Neural progenitor cell (in vitro differentiated cells): ENCODE measurements around the gene GCK. TPM values are rescaled to one million over a fixed set of nuclear protein-coding genes. Genes with fewer than 3 reads are reported as not detected.

Source experiments
- DNase-seq: peaks from one replicate; pipeline ENCODE4 v3.0.0-alpha.2; 2016; ENCODE audit warnings: low spot score
- H2AFZ ChIP-seq: fragments of 200-600 bp; sonication (generic); replicated peaks from 2 replicates; pipeline ENCODE4 v1.6.1; 2016; ENCODE audit warnings: antibody characterized with exemption
- H3F3A ChIP-seq: fragments of 200-600 bp; sonication (generic); 2 replicates; pipeline ENCODE4 v1.6.1; 2016; ENCODE audit warnings: antibody characterized with exemption, low read depth
- H3K27ac ChIP-seq: fragments of 200-600 bp; sonication (generic); 2 replicates; pipeline ENCODE4 v1.5.1; 2016; ENCODE audit warnings: mild to moderate bottlenecking
- H3K27me3 ChIP-seq: fragments of 200-600 bp; sonication (generic); 2 replicates; pipeline ENCODE4 v1.6.1; 2016; ENCODE audit warnings: mild to moderate bottlenecking, moderate library complexity
- H3K36me3 ChIP-seq: fragments of 200-600 bp; sonication (generic); 2 replicates; pipeline ENCODE4 v1.5.1; 2016
- H3K4me1 ChIP-seq: fragments of 200-600 bp; sonication (generic); 2 replicates; pipeline ENCODE4 v1.6.1; 2016; ENCODE audit warnings: mixed run types
- H3K4me2 ChIP-seq: fragments of 200-600 bp; sonication (generic); 2 replicates; pipeline ENCODE4 v1.6.1; 2016
- H3K4me3 ChIP-seq: fragments of 200-600 bp; sonication (generic); 2 replicates; pipeline ENCODE4 v1.5.1; 2016
- H3K79me2 ChIP-seq: fragments of 200-600 bp; sonication (generic); 2 replicates; pipeline ENCODE4 v1.6.1; 2016; ENCODE audit warnings: low read depth
- H3K9ac ChIP-seq: fragments of 200-600 bp; sonication (generic); 2 replicates; pipeline ENCODE4 v1.6.1; 2016
- H3K9me3 ChIP-seq: fragments of 200-600 bp; sonication (generic); 2 replicates; pipeline ENCODE4 v1.5.1; 2016; ENCODE audit warnings: low read depth
- H4K20me1 ChIP-seq: fragments of 200-600 bp; sonication (generic); 2 replicates; pipeline ENCODE4 v1.6.1; 2016; ENCODE audit warnings: low read depth
- H3K27ac Mint-ChIP-seq: 3 replicates; pipeline ENCODE4 v1.8.0; 2021; ENCODE audit warnings: mixed read lengths
- H3K27me3 Mint-ChIP-seq: 2 replicates; pipeline ENCODE4 v1.8.0; 2022; ENCODE audit warnings: low read depth, mild to moderate bottlenecking, inconsistent platforms, moderate library complexity, mixed read lengths; ENCODE audit not compliant: insufficient read depth
- H3K36me3 Mint-ChIP-seq: 3 replicates; pipeline ENCODE4 v1.8.0; 2021; ENCODE audit warnings: mixed read lengths
- H3K4me1 Mint-ChIP-seq: 3 replicates; pipeline ENCODE4 v1.8.0; 2021; ENCODE audit warnings: mixed read lengths
- H3K4me3 Mint-ChIP-seq: 3 replicates; pipeline ENCODE4 v1.8.0; 2021; ENCODE audit warnings: mild to moderate bottlenecking, moderate library complexity, mixed read lengths
- H3K9me3 Mint-ChIP-seq: 3 replicates; pipeline ENCODE4 v1.8.0; 2020; ENCODE audit warnings: mixed read lengths
- EZH2 ChIP-seq: fragments of 200-600 bp; sonication (generic); IDR thresholded peaks from 2 replicates; pipeline ENCODE4 v1.6.1; 2017; ENCODE audit warnings: antibody characterized with exemption, mild to moderate bottlenecking, moderate library complexity
- EZH2phosphoT487 ChIP-seq: fragments of 200-600 bp; sonication (generic); IDR thresholded peaks from 2 replicates; pipeline ENCODE4 v1.6.1; 2017; ENCODE audit warnings: antibody characterized with exemption
- total RNA-seq: library from RNA; depleted of rRNA; stranded (reverse); fragments of >200 nt; gene quantifications from 2 replicates; pipeline ENCODE4 v1.2.3, GENCODE V29; 2015; ENCODE audit warnings: low replicate concordance
- TF ChIP-seq, protein P1 (sequence below): fragments of 200-600 bp; sonication (generic); IDR thresholded peaks from 2 replicates; pipeline ENCODE4 v1.5.1; 2017; ENCODE audit warnings: antibody characterized with exemption, mild to moderate bottlenecking

Gene GCK
- total RNA-seq, 1 donor from 2014 or later, result not detected

- Mint-ChIP-seq H3K9me3 (no peaks in the 10 kb centered on the region), H3K4me3 (peak overlapping the region; percentile 41), H3K4me1 (peaks cover 23% of the 10 kb centered on the region), H3K27ac (peak overlapping the region; percentile 57), H3K36me3 (no peaks in the 10 kb centered on the region), H3K27me3 (peaks cover 8% of the 10 kb centered on the region)
- no peak overlapping the region for H2AFZ ChIP-seq
- peaks cover 30% of the 10 kb centered on the region for H3K27me3 ChIP-seq
- H4K20me1 ChIP-seq, result no peaks in the 10 kb centered on the region
- no peaks in the 10 kb centered on the region for H3K4me1 ChIP-seq
- no peak overlapping the region for H3K27ac ChIP-seq
- TF ChIP-seq, protein P1, sequence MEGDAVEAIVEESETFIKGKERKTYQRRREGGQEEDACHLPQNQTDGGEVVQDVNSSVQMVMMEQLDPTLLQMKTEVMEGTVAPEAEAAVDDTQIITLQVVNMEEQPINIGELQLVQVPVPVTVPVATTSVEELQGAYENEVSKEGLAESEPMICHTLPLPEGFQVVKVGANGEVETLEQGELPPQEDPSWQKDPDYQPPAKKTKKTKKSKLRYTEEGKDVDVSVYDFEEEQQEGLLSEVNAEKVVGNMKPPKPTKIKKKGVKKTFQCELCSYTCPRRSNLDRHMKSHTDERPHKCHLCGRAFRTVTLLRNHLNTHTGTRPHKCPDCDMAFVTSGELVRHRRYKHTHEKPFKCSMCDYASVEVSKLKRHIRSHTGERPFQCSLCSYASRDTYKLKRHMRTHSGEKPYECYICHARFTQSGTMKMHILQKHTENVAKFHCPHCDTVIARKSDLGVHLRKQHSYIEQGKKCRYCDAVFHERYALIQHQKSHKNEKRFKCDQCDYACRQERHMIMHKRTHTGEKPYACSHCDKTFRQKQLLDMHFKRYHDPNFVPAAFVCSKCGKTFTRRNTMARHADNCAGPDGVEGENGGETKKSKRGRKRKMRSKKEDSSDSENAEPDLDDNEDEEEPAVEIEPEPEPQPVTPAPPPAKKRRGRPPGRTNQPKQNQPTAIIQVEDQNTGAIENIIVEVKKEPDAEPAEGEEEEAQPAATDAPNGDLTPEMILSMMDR, result no peak
- TF ChIP-seq EZH2, result no peak
- no peak for TF ChIP-seq EZH2phosphoT487
- H3K9ac ChIP-seq, result no peak overlapping the region
- H3F3A ChIP-seq, result peaks cover 3% of the 10 kb centered on the region
- no peaks in the 10 kb centered on the region for H3K79me2 ChIP-seq
- H3K36me3 ChIP-seq, result no peaks in the 10 kb centered on the region
- no peaks in the 10 kb centered on the region for H3K9me3 ChIP-seq
- H3K4me2 ChIP-seq, result no peak overlapping the region
- no peak for DNase-seq
- no peak overlapping the region for H3K4me3 ChIP-seq
These were observed 89.6 kb downstream of the GCK start for GRCh38 chr7:44099669-44100068.

DNA sequence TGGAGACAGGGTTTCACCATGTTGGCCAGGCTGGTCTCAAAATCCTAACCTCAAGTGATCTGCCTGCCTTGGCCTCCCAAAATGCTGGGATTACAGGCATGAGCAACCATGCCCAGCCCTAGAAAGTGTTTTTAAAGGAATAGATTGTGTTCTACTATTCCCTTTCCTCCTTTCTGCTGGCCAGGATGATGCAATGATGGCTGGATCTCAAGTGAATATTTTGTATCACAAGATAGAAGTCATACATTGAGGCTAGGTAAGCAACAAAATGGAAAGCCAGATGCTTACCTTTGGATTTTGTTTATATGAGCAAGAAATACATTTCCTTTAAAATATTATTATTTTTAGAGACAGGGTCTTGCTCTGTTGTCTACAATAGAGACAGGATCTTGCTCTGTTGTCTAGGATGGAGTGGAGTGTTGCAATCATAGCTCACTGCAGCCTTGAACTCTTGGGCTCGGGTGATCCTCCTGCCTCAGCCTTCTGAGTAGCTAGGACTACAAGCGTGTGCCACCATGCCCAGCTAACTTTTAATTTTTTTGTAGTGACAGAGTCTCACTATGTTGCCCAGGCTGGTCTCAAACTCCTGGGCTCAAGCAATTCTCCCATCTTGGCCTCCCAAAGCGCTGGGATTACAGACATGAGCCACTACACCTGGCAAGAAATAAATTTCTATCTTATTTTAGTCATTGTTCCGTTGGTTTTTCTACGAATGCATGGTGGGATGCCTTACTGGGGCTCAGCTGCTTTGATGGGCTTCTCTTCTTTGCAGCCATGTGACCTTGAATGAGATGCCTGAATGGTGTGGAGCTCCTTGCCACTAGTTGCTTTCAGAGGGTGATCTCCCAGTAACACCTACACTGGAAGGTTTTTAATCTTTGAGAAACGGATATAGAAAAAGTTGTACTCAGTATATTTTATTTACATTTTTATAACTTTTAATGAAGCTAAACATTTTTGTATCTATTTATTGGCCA lies 90.9 kb downstream of the GCK start:
- Mint-ChIP-seq H3K27ac (no peak overlapping the region), H3K27me3 (peaks cover 7% of the 10 kb centered on the region), H3K4me1 (peaks cover 22% of the 10 kb centered on the region), H3K9me3 (no peaks in the 10 kb centered on the region), H3K36me3 (no peaks in the 10 kb centered on the region), H3K4me3 (no peak overlapping the region)
- H2AFZ ChIP-seq, result no peak overlapping the region
- no peaks in the 10 kb centered on the region for H3K4me1 ChIP-seq
- H3K79me2 ChIP-seq, result no peaks in the 10 kb centered on the region
- H3K27me3 ChIP-seq, result peaks cover 17% of the 10 kb centered on the region
- H4K20me1 ChIP-seq, result no peaks in the 10 kb centered on the region
- no peaks in the 10 kb centered on the region for H3K9me3 ChIP-seq
- no peaks in the 10 kb centered on the region for H3K36me3 ChIP-seq
- no peak overlapping the region for H3K4me2 ChIP-seq
- TF ChIP-seq, protein P1, result no peak
- TF ChIP-seq EZH2phosphoT487 (no peak), EZH2 (no peak)
- H3K4me3 ChIP-seq, result no peak overlapping the region
- no peaks in the 10 kb centered on the region for H3F3A ChIP-seq
- no peak for DNase-seq
- H3K27ac ChIP-seq, result no peak overlapping the region
- H3K9ac ChIP-seq, result no peak overlapping the region

- no peak for DNase-seq
- Histone ChIP-seq H2AFZ (no peak overlapping the region), H3K79me2 (no peaks in the 10 kb centered on the region), H4K20me1 (no peaks in the 10 kb centered on the region), H3K9ac (no peak overlapping the region), H3K4me3 (no peak overlapping the region), H3F3A (no peaks in the 10 kb centered on the region), H3K9me3 (no peaks in the 10 kb centered on the region), H3K4me1 (no peaks in the 10 kb centered on the region), H3K27me3 (peaks cover 6% of the 10 kb centered on the region), H3K36me3 (no peaks in the 10 kb centered on the region), H3K4me2 (no peak overlapping the region), H3K27ac (no peak overlapping the region)
- H3K4me1 Mint-ChIP-seq, result peaks cover 14% of the 10 kb centered on the region
- no peaks in the 10 kb centered on the region for H3K36me3 Mint-ChIP-seq
- no peak overlapping the region for H3K27ac Mint-ChIP-seq
- no peak overlapping the region for H3K4me3 Mint-ChIP-seq
- H3K27me3 Mint-ChIP-seq, result peaks cover 3% of the 10 kb centered on the region
- H3K9me3 Mint-ChIP-seq, result no peaks in the 10 kb centered on the region
- TF ChIP-seq EZH2 (no peak), EZH2phosphoT487 (no peak)
- TF ChIP-seq, protein P1, result no peak
These were observed 91.9 kb downstream of the GCK start for GRCh38 chr7:44097064-44097932.
